Astrocyte of the cerebellum (primary cell): Measurements from ENCODE around the gene HLA-E.
A peak's percentile ranks its signal among the peaks of the same experiment; 100 is the strongest.
"Not testable (repeated sequence)": the region's sequence is repeated elsewhere in the genome, so short reads cannot be mapped to it uniquely, and the experiment has no call there.

Source experiments
- DNase-seq: peaks from one replicate; pipeline ENCODE4 v3.0.0-alpha.2; 2011; ENCODE audit warnings: low read depth
- H3K4me3 ChIP-seq: 2 replicates; pipeline ENCODE4 v1.5.1; 2011; ENCODE audit warnings: mild to moderate bottlenecking, low read depth, low read length, moderate library complexity
- in situ Hi-C: cut with HindIII; loops from 2 replicates; pipeline ENCODE4 v1.10.0; 2017; ENCODE audit warnings: low sequenced_read_pairs
- TF ChIP-seq, protein P1 (sequence below): IDR thresholded peaks from 2 replicates; pipeline ENCODE4 v1.5.1; 2012; ENCODE audit warnings: low read length, low read depth, moderate library complexity, mild to moderate bottlenecking; ENCODE audit errors: missing control alignments

HLA-E gene

GRCh38 chr6:30490026-30490876 lies 942 bp downstream of the HLA-E start:
- peak overlapping the region; percentile 96 for H3K4me3 ChIP-seq
- in situ Hi-C loops: no loop called here

GRCh38 chr6:30491291-30491953 lies 2.1 kb downstream of the HLA-E start:
- DNase-seq, H3K4me3 ChIP-seq, in situ Hi-C loops: not testable (repeated sequence)

More at GRCh38 chr6:30490026-30490876, 942 bp downstream of the HLA-E start:
- TF ChIP-seq, protein P1, sequence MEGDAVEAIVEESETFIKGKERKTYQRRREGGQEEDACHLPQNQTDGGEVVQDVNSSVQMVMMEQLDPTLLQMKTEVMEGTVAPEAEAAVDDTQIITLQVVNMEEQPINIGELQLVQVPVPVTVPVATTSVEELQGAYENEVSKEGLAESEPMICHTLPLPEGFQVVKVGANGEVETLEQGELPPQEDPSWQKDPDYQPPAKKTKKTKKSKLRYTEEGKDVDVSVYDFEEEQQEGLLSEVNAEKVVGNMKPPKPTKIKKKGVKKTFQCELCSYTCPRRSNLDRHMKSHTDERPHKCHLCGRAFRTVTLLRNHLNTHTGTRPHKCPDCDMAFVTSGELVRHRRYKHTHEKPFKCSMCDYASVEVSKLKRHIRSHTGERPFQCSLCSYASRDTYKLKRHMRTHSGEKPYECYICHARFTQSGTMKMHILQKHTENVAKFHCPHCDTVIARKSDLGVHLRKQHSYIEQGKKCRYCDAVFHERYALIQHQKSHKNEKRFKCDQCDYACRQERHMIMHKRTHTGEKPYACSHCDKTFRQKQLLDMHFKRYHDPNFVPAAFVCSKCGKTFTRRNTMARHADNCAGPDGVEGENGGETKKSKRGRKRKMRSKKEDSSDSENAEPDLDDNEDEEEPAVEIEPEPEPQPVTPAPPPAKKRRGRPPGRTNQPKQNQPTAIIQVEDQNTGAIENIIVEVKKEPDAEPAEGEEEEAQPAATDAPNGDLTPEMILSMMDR: no peak
- no peak for DNase-seq

DNA sequence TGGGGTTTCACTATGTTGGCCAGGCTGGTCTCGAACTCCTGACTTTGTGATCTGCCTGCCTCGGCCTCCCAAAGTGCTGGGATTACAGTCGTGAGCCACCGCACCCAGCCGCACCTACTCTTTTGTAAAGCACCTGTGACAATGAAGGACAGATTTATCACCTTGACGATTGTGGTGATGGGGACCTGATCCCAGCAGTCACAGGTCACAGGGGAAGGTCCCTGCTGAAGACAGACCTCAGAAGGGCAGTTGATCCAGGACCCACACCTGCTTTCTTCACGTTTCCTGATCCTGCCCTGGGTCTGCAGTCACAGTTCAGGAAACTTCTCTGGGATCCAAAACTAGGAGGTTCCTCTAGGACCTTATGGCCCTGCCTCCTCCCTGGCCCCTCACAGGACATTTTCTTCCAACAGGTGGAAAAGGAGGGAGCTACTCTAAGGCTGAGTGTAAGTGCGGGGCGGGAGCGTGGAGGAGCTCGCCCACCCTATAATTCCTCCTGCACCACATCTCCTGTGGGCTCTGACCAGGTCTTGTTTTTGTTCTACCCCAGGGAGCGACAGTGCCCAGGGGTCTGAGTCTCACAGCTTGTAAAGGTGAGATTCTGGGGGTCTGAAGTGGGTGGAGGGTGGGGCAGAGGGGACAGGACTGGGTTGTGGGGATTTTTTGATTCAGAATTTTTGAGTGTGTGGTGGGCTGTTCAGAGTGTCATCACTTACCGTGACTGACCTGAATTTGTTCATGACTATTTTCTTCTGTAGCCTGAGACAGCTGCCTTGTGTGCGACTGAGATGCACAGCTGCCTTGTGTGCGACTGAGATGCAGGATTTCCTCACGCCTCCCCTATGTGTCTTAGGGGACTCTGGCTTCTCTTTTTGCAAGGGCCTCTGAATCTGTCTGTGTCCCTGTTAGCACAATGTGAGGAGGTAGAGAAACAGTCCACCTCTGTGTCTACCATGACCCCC lies 3.0 kb downstream of the HLA-E start:
- TF ChIP-seq, protein P1: no peak

DNA sequence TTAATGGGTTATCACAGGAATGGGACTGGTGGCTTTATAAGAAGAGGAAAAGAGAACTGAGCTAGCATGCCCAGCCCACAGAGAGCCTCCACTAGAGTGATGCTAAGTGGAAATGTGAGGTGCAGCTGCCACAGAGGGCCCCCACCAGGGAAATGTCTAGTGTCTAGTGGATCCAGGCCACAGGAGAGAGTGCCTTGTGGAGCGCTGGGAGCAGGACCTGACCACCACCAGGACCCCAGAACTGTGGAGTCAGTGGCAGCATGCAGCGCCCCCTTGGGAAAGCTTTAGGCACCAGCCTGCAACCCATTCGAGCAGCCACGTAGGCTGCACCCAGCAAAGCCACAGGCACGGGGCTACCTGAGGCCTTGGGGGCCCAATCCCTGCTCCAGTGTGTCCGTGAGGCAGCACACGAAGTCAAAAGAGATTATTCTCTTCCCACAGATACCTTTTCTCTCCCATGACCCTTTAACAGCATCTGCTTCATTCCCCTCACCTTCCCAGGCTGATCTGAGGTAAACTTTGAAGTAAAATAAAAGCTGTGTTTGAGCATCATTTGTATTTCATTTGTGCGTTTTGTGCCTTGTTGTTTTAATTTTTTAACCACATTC lies 4.4 kb downstream of the HLA-E start:
- H3K4me3 ChIP-seq: no peak overlapping the region
- DNase-seq: no peak
- TF ChIP-seq, protein P1: peak; percentile 22
- in situ Hi-C loops: no loop called here

More for the DNA sequence above, 3.0 kb downstream of the HLA-E start:
- in situ Hi-C loops: no loop called here
- no peak overlapping the region for H3K4me3 ChIP-seq
- no peak for DNase-seq

GRCh38 chr6:30494291-30494861 lies 5.1 kb downstream of the HLA-E start:
- TF ChIP-seq, protein P1: no peak
- in situ Hi-C loops: no loop called here
- no peak for DNase-seq
- H3K4me3 ChIP-seq: no peak overlapping the region

DNA sequence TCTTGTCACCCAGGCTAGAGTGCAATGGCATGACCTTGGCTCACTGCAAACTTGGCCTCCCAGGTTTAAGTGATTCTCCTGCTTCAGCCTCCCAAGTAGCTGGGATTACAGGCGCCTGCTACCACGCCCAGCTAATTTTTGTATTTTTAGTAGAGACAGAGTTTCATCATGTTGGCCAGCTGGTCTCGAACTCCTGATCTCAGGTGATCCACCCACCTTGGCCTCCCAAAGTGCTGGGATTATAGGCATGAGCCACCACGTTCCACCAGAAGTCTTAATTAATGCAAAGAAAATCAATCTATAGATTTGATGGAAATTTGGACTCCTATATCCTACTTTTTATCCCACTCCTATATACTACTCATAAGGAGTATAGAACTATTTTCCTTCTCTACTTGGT lies 5.8 kb downstream of the HLA-E start:
- H3K4me3 ChIP-seq, in situ Hi-C loops, DNase-seq: not testable (repeated sequence)

DNA sequence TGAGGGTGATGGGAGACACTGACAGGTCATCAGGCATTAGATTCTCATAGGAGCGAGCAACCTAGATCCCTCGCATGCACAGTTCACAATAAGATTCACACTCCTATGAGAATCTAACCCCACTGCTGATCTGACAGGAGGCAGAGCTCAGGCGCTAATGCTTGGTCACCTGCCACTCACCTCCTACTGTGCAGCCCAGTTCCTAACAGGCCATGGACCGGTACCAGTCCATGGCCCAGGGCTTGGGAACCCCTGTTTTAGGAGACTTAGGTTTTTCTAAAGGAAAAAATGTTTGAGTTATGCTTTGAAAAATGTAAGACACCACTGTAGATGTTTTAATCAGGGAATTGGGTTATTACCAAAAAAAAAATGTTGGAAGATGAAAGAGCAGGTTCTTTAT lies 6.7 kb downstream of the HLA-E start:
- in situ Hi-C loops: no loop called here
- no peak for DNase-seq
- TF ChIP-seq, protein P1: no peak
- no peak overlapping the region for H3K4me3 ChIP-seq

DNA sequence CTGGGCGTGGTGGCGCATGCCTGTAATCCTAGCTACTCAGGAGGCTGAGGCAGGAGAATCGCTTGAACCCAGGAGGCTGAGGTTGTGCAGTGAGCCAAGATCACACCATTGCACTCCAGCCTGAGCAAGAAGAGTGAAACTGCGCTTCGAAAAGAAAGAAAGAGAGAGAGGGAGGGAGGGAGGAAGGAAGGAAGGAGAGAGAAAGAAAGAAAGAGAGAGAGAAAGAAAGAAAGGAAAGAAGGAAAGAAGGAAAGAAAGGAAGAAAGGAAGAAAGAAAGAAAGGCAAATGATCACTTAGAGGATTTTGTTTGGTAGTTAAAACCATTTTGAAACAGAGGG lies 7.9 kb downstream of the HLA-E start:
- in situ Hi-C loops, H3K4me3 ChIP-seq, DNase-seq: not testable (repeated sequence)
